DMS153 treated with DMSO at 0.1 percent for 48 hours (cell line): ENCODE data around the gene PPP1R13B.
A peak's percentile ranks its signal among the peaks of the same experiment; 100 is the strongest.

Source experiments
- DNase-seq: peaks from one replicate; lab custom pipeline; 2025; ENCODE audit not compliant: unreplicated experiment; lab: John Stamatoyannopoulos, UW

Gene PPP1R13B

DNA sequence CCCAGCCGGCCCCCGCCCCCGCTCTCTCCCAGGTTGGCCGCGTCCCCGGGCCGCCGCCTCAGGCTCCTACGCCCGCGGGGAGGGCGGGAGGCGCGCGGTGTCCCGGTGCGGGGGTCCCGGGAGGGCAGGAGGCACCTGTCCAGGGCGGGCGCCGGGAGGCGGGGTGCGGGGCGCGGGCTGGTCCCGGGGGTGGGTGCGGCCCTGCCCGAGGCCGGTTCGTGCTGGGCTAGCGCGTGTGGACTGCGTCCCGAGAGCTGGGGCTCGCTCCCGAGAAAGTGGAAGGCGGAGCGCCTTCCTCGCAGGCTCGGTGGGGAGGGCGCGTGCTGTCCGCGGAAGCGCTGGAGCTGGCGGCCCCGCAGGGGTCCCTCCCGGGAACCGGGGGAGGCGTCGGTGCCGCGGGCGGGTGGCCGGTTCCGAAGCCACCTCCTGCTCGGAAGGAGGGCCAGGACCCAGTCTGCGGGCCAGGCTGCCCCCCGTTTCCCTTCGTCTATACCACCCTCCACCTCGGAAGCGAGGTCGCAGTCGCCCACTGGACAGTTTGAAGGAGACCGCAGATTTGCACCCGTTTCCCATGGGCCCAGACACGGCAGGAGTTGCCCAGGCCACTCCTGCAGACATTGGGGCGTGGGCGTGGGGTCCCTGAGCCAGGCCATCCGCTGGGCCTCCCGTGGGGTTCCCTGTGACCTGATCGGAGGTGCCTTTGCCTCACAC is 131.1 kb downstream of the PPP1R13B start:
- DNase-seq = no peak

DNA sequence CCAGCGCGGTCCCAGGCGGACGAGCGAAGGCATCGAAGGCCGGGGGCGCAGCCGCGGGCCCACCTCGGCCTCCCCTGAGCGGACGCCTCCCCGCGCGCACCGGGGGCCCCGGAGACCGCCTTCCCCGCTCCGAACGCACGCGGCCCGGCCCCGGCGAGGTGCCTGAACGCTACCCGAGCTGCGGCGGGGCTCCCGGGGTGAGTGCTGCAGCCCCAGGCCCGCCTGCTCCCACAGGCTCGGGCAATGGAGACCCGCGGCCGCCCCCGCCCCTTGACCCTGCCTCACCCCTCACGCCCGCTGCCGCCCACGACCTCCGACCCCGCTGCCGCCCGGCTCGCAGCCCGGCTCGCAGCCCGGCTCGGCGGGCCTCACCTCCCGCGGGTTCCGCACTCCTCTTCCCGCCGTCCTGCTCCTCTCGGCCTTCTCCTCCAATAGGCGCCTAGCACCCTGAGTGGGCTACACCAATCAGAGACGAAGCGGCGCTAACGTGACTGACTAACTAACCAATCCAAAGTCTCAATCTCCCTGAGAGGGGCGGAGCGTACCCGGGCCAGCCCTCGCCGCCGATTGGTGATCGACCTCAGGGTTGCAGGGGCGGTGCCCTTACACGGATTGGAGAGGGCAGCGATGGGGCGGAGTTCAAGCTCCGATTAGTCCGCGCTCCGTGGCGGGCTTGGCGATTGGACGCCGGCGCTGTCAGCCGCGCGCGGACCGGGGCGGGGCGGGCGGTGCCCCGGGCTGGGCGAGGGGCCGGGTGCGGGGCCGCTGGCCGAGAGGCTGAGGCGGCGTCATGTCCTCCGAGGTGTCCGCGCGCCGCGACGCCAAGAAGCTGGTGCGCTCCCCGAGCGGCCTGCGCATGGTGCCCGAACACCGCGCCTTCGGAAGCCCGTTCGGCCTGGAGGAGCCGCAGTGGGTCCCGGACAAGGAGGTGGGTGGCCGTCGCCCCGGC is 132.0 kb downstream of the PPP1R13B start, which contains the start of the genes XRCC3 and ZFYVE21:
Gene XRCC3 (minus strand): TSS at position 400 of the 949 bp plus-strand sequence. CDS start 4,364 bp downstream, outside the sequence.
Gene ZFYVE21 (plus strand): TSS at position 759 of the 949 bp plus-strand sequence. CDS start 32 bp downstream, at position 791.
- DNase-seq = peak; percentile 83

DNA sequence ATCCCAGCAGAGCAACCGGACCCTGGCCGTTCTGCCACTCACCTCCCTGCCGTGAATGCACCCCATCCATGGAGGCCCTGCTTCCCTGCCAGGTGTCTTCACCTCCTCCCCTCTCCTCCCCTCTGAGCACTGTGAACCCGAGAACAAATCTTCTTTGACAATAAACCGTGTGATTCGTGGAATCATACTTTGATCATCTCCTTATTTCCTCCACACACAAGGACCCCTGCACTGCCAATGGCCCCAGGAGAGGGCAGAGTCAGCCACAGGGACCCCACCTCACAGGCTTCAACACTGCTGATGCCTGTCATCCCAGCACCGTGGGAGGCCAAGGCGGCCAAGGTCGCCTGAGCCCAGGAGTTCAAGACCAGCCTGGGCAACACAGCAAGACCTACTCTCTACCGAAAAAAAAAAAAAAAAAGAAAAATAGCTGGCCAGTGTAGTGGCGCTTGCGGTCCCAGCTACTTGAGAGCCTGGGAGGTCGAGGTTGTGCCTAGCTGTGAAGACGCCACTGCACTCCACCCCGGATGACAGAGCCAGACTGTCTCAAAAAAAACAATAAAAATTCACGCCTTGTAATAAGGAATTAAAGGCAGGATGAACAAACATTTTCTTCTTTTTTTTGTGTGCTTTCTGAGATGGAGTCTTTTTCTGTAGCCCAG is 133.2 kb downstream of the PPP1R13B start:
- DNase-seq = no peak

DNA sequence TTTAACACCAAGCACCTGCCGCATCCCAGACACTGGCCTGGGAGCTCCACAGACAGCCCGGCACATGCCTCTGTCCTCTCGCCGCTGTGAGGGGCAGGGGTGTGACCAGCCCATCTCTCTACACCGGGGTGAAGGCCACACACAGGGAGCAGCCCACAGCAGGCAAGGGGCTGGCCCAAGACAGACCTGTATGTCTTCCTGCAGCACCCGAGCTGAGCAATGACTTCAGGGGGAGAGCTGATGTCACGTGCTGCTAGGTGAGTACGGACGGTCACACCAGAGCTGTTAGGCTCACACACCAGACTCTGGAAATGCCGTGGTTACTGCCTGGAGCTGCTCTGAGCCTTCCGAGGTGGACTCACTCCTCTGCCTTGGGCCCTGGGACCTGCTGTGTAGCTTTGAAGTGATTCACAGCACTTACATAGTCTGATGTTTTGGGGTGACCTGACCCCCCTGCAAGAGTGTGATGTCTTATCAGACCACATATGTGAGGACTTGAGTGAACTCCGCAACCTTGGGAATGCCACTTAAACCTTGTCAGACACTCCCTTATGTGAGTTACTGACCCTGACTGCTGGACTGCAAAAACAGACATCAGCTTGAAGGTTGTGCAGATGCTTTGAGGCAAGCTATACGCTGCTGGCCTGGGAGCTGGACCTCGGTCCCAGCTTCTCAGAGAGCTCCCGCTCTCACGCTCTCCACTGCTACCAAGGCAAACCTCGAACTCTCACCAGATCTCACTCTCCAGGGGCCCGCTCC is 133.9 kb downstream of the PPP1R13B start:
- DNase-seq = no peak

DNA sequence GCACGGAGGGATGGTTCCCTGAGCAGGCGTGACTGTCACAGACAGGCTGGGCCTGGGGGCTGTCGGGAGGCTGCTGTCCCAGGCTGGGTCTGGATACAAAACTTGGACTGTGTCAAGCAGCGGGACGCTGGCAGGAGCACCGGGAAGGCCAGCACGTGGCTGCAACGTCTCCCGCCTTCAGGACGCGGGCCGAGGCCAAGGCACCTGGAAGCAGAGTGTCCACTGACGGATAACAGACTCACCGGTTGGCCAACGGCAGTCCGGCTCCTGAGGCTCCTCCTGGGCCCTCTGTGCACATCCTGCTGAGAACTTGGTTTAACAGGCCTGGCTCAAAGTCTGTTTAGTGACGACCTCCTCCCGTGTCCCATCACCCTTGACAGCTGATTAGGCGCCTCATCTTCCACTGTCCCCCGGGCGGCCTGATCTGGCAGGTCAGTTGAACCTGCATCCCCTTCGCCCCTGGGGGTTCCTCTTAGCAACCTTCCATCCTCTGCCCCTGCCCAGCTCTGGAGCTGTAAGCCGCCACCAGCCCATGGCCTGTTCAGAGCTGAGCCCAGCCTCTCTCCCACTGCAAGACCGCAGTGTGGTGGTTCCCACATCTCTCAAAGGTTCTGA is 134.6 kb downstream of the PPP1R13B start:
- DNase-seq = no peak

DNA sequence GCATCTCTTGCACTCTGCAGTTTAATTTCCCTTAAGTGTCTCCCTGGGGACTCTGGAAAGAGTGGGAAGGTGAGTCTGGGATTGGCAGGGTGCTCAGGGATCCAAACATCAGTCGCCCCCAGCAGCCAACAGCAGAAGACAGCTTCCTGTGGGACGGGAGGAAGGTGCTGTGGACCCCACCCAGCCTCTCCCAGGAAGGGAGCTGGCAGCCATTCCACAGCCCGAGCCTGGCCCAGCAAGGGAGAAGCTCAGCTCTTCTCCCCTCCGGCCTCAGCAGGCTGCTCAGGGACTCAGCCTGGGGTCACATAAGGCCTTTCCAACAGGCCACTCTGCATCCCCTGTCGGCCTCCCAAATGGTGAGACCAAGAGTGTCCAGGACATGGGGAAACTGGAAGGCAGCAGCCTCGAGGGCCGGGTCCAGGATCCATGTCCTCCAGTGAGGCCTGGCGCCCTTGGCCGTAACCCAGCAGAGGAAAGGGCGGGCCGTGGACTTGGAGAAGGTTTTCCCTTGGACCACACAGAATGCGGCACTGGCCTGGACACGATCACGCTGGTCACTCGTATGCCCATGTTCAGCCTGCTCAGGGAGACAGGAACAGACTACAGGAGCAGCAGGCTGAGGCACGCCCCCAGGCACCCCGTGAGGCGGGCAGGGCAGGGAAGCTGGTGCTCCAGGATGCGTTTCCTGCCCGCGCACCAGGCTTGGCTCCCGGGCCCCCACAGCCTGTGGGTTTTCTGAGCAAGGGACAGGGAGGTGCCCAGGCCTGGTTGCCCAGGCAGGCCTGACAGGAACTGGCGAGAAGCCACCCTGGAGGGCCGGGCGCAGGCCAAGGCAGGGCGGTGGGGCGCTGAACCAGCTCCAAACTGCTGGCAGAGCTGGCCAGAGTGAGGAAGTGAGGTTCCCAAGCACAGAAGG is 135.6 kb downstream of the PPP1R13B start:
- peak; percentile 6 for DNase-seq

DNA sequence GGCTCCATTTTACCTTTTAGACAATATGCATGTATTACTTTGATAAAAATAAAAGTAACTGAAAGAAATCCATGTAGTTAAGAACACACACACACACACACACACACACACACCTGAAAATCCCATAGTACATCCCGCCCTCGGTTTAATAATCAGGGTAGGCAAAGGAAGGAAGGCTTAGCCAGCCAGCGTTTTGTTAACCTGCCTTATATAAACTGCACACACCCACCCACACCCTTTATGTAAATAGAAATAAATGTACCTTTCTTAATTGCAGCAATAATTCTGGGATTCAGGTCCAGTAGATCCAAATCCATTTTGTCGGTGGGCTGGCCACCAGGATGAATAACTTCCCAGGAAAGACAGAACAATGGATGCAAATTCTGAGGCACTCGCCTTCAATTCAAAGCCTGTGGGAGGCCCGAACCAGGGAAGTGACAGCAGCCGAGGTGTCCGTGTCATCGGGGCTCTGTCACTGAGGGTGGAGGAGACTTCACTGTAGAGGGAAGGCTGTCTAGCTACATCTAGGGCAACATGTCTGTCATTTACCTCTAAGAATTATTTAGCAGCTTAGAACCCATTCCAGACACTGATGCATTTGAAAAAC is 136.5 kb downstream of the PPP1R13B start:
- no peak for DNase-seq

DNA sequence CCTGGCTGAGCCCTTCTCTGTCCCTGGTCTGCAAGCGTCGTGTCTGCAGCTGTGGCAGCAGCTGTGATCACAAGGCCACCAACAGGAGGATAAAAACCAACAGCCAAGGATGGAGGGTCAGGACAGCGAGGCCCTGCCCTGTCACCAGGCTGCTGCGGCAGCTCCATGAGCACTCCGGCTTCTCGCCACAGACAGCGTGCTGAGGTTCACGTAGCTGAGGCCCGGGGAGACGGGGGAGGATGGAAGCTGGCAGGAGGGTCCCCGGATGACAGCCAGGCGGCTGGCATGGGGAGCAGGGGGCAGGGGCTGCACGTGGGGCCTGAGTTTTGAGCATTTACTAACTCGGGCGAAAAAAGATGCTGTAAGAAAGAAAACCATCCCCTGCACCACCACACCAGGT is 137.6 kb downstream of the PPP1R13B start:
- DNase-seq = no peak

DNA sequence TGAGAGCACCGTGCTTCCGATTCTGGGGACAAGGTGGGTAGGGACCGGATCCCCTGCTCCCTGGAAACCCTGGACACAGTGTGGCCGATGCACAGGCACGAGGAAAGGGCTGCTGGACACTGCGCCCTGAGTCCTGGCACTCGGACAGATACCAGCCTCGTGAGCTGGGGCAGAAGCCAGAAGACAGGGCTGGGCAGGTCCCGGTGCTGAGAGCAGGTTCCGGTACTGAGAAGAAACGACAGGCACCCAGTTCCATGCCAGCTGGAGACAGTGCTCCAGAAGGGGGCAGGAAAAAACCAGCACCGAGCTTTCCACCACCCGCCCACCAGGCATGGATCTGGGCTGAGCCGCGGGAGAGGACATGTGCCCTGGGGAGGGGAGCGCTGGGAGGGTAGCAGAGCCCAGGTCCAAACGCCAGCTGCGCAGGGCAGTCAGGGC is 138.6 kb downstream of the PPP1R13B start:
- no peak for DNase-seq

DNA sequence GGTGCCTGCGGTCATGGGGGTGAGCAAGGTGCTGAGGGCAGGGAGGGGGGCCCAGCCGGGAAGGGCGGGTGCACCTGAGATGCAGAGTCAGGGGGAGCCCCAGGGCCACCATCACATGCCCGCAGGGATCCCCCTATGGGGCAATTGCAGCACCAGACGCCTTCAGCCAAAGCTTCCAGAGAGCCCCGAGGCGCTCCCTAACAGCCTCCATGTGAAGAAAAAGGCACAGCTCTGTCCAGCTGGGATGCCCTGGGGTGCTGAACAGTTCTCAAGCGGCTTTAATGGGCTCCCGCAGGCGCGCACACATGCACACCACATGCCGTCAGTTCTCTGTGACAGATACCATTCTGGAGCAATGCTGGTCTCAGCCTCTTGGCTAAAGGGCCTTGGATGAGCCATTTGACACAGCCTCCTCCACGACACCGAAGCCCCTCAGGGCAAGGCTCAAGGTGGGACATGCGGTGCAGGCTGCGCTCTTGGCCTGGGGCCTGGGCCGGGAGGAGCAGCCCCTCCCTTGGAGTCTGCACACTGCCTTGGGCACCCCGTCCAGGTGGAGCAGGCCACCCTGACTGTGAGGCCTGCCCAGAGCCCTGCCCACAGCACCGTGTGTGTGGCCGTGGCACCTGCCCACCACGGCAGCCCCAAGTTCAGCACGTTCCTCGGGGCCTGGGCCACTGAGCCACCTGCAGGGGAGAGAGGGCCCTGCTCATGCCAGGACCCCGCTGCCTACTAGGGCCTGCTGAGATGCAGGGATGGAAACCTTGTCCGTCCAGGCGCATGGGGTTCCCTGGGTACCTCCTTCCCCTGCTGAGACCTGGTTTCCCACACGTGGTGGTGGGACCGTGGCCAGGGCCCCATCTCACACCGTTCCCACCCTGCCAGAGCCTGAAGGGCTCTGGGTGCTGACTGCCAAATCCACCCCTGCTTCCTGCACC is 139.8 kb downstream of the PPP1R13B start:
- no peak for DNase-seq

DNA sequence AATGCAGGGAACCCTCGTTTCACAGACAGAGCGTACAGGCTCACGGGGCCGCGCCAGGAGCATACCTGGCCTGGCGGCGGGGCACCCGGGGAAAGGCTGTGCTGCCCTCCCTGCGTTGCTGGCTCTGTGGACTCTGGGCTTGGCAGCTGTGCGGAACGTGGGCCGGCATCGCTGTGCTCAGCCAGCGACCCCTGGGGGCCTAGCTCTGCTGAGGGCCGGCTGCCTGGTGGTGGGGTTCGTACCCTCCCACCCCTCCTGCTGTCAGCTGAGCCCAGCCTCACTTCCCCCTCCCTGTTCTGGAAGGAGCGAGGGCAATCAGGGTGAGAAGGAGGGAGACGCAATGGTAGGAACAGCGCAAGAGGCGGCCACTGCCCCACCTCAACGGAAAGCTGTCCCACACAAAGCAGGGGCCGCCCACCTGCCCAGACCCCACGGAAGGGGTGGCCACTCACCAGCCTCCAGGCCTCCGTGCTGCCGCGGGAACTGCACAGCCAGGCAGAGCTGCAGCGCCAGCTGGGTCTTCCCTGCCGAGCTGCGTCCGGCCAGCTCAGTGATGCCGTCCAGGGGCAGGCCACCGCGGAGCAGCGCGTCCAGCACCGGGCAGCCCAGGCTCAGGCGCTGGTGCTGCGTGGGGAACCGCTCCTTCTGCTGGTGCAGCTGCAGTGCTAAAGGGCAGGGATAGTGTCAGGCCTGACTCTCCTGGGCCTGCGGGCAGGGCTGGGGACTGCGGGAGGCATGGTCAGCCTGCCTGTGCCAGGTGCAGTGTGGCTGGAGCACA is 140.6 kb downstream of the PPP1R13B start:
- DNase-seq = no peak

DNA sequence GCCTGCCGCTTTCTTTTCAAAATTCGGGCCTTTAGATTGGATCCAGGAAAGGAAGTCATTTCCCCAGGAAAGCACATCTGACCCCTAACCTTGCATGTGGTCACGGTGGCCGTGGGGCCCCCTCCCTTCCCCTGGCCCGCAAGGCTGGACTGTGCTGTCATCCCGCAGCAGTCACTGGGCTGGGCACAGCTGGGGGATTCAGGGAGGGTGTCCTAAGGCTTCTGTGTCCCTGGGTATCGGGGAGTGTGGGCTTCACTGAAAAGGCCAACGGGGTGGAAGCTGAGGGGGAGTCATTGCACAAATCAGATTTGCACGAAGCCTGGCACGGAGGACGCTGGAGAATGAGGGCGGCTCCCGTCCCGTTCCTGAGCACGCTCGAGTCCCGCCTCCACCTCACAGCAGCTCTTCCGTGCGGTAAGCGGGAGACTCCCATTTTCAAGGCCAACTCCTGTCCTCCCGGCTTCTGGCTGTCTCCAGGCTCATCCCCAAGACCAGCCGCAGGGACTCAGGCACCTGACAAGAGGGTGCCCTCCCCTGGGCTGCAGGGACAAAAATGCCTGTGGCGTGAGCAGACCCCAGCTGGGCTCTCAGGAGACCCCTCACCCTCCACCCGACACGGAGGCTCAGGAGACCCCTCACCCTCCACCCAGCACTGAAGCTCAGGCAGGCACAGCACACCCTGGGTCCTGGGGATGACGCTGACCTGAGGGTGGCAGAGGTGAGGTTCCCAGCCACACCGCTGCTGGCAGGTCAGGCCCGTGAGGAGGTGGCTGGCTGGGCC is 141.7 kb downstream of the PPP1R13B start:
- no peak for DNase-seq

DNA sequence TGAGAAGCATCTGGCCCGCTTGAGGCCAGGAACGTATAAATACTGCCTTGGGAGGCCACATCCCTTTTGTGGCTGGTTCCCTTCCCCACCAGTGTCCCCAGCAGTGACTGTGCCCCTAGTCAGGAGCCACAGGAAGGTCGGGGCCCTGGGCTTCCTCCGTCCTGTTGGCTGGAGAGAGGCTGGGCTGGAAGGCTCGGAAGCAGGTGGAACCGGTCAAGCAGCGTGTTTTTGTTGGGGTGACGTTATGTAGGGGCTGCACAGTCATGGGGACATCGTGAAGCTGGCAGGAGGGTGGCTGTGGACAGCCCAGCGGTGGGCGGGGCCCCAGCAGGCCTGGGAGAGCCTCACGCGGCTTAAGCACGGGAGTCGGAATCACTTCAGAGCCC is 142.3 kb downstream of the PPP1R13B start:
- no peak for DNase-seq

DNA sequence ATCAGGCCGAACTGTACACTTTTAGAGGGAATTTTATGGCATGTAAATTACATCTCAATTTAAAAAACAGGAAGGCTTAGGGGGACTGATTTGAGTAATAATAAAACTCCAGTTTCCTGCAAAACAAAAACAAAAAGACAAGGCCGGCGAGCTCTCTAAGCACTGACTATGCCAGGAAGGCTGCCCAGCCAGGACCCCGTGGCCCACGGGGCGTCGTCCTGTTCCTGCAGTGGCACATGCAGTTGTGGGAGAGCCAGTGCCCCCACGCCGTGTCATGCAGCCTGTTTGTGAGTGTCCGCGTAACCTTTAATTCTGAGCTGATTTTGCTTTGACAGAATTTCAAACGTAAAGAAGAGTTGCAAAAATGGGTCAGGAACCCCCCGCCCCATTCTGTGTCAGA is 142.7 kb downstream of the PPP1R13B start:
- DNase-seq = no peak

DNA sequence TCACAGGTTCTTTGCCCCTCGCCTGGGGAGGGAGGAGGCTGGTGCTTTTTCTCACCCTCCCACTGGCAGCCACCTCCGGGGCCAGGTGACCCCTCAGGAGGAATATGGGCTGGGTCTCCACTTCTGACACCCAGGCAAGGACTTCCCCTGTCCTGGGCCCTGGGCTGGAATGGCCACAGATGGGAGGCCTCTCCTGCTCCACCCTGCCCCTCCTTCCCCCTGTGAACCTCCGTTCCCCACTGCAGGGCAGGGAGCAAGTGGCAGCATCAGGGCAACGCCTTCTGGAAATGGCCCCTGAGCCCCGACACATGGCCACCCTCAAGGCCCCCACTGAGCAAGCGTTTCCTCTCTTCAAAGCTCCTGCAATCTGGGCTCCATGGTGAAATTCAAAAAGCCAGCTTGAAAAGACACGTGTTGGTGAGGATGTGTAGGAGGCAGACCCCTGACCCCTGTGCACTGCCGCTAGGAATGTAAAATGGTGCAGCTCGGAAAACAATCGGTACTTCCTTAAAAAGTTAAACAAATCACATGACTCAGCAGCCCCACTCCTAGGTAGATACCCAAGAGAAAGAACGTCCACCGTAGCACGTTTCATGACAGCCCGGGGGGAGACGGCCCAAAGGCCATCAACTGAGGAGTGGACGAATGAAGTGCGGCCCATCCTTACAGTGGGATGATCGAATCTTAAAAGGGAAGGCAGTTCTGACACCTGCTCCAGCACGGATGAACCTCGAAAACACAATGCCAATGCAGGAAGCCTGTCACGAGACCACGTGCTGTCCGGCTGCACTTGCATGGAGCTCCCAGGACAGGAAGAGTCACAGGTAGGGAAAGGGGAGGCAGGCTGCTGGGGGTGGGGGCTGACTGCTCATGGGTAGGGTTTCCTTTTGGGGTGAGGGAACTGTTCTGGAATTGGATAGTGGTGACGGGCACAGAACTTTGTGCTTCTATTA is 143.7 kb downstream of the PPP1R13B start:
- DNase-seq = no peak
